Activated T-cell treated with anti-CD3 and anti-CD28 coated beads for 24 hours (primary cell): ENCODE data around the gene IFI30.
"Not testable (repeated sequence)": the region's sequence is repeated elsewhere in the genome, so short reads cannot be mapped to it uniquely, and the experiment has no call there.

Source experiments
- DNase-seq: peaks from one replicate; pipeline ENCODE4 v3.0.0-alpha.2; 2020; ENCODE audit warnings: low read depth

The IFI30 gene

GRCh38 chr19:18152817-18153555 is 20.6 kb upstream of the IFI30 start, which contains the start of gene PIK3R2:
Gene PIK3R2 (plus strand): TSS chr19:18153163. CDS start chr19:18155880, 2,717 bp downstream.
- peak; percentile 100 for DNase-seq

DNA sequence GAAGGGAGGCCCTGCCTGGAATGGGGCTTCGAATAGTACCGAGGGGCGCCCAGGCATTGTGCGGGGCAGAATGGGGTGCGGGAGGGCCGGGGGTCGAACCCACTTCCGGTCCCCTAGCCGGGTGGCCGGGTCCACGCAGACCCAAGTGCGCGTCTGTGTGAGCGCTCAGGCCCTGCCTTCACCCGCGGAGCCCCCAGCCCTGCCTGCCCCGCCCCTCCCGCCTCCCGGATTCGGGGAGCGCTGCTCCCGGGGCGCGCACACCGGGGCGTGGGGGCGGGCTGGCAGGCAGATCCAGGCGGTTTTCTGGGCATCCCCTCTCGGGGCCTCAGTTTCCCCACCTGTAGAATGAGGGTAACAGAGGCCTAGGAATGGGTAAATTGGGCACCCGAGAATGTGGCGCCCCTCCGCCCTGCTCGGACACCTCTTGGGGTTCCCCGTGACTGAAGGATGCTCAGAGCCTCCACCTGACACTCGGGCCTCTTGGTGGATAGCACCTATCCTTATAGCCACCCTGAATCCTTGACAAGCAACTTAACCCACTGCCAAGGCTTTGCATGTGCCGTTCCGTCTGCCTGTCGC is 20.0 kb upstream of the IFI30 start:
- no peak for DNase-seq

DNA sequence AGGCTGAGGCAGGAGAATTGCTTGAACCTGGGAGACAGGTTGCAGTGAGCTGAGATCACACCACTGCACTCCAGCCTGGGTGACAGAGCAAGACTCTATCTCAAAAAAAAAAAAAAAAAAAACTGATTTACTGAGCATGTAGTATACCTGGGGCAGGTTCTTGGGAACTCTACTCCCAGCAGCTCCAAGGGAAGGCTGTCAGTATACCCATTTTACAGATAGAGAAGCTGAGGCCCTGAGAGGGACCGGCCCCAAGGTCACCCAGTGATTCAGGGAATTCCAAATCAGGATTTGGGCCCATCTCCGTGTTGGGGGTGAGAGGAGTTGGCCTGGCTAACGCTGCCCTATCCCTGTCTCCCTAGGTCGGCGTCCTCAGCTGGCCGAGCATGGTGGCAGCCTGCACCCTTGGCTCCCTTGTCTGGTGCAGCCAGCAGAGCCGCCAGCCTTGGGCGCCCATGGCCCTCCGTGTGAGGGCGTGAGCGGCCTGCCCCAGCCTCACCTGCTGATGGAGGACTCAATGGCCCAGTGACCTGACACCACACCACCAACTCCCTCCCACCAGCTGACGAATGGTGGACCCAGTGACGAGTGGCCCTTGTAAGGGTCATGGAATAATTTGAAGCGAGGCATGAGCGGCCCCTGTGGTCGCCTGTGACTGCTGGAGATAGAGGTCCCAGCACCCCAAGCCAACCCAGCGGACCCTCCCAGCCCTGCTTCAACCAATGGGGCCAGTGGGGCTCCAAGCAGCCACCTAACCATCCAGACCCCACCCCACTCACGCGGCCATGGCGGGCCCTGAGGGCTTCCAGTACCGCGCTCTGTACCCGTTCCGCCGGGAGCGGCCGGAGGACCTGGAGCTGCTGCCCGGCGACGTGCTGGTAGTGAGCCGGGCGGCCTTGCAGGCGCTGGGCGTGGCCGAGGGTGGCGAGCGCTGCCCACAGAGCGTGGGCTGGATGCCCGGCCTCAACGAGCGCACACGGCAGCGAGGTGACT is 18.2 kb upstream of the IFI30 start:
- DNase-seq: no peak

GRCh38 chr19:18156268-18156667 is 17.3 kb upstream of the IFI30 start:
- no peak for DNase-seq

DNA sequence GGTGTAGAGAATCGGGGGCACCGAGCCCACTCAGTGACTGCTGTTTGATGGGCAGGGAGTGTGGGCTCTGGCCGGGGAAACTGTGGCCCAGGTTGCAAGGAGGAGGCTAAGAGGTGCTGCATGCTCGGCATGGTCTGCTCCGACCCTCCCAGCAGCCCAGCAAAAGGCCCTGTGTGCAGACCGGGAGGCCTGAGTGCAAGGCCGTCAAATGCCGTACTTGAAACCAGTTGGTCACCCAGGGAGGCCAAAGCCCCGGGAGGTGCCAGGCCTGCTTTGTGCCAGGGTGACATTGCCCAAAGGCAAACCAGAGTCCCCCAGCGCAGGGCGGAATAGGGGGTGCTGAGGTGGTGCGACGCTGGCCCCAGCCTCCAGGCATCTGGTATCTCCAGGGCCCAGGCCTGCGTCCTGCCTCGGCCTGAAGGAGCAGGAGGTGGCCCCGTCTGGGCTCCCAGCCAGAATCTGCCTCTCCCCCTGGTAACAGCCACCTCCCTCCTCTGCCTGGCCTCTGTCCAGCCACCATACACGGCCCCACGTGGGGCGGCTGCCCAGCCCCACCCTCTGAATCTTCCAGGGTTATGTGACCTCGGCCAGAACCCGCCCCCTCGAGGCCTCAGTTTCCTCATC is 16.7 kb upstream of the IFI30 start:
- no peak for DNase-seq

DNA sequence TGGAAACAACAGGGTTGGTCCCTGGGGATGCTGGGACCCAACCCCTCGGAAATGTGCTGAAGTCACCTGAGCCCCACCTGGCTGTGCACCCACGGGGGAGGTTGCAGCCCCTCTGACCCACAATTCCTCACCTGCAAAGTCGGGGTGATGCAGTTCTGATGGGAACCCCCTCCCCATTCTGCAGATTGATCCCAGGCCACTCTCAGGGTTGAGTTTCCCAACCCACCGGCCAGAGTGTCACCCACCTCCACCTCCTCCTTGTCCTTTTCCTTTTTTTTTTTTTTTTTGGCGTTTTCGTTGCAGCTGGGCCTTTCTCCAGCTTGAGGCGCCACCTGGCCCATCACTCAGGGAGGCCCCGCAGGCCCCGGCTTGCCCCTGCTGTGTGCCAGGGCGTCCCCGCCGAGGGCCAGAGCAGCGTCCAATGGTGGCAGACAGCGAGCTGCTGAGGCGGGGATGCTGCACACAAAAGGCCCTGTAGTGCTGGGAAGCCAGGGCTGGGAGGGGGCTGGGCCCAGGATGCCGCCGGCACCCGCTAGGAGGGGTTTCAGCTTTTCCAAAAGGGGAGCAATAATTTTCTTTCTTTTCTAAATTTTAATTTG is 16.0 kb upstream of the IFI30 start:
- DNase-seq: no peak

GRCh38 chr19:18158467-18158866 is 15.1 kb upstream of the IFI30 start:
- no peak for DNase-seq

DNA sequence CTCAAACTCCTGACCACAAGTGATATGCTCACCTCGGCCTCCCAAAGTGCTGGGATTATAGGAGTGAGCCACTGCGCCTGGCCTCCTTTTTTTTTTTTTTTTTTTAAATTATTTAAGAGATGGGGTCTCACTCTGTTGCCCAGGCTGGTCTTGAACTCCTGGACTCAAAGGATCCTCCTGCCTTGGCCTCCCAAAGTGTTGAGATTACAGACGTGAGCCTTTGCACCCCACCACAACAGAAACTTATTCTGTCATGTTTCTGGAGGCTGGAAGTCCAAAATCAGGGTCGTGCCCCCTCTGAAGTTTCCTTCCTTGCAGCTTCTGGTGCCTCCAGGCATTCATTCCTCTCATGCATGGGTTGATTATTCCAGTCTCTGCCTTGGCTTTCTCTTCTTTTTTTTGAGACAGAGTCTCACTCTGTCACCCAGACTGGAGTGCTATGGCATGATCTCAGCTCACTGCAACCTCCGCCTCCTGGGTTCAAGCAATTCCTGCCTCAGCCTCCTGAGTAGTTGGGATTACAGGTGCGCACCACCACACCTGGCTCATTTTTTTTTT is 14.5 kb upstream of the IFI30 start:
- not testable (repeated sequence) for DNase-seq

DNA sequence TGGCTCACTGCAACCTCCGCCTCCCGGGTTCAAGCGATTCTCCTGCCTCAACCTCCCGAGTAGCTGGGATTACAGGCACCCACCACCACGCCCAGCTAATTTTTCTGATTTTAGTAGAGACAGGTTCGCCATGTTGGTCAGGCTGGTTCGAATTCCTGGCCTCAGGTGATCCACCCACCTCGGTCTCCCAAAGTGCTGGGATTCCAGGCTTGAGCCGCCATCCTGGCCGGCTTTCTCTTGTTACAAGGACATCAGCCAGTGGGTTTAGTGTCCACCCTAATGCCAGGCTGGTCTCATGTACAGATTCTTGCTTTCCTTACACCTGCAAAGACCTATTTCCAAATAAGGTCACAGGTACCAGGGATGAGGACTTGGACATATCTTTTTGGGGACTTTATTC is 13.8 kb upstream of the IFI30 start:
- DNase-seq: no peak

DNA sequence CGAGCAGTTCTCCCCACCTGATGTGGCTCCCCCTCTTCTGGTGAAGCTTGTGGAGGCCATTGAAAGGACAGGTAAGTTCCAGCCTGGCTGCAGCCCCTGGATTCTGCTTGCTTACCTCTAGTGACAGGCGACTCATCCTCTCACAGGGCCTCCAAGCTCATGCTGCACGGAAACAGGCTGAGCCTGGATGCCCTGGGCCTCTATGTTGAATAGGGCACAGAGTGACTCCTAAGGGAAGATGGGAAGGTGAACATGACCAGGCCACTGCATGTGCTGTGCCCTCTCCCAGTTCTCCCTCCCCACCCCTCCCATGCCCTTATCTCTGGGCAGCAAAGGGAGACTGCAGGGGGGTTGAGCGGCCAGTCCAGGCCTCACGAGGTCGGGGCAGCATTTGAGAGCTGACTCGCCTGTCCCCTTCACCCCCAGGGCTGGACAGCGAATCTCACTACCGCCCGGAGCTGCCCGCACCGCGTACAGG is 13.1 kb upstream of the IFI30 start:
- no peak for DNase-seq

DNA sequence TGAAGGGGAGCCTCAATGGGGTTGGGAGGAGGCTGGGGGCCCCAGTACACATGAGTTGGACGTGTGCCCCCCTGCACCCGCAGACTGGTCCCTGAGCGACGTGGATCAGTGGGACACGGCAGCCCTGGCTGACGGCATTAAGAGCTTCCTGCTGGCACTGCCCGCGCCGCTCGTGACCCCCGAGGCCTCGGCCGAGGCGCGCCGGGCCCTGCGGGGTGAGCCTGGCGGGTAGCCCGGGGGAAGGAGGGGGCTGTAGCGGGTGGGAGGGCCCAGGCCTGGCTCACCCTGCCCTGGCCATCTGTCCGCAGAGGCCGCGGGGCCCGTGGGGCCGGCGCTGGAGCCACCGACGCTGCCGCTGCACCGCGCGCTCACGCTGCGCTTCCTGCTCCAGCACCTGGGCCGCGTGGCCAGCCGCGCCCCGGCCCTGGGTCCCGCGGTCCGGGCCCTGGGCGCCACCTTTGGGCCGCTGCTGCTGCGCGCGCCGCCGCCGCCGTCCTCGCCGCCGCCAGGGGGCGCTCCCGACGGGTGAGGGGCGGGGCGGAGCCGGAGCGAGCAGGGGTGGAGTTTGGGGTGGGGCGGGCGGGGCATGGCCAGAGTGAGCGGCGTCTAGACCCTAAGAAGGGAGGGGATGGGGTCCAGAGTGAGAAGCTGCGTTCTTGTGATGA is 12.5 kb upstream of the IFI30 start:
- DNase-seq: peak; percentile 76

- no peak for DNase-seq
Observed at GRCh38 chr19:18161636-18162002, 12.0 kb upstream of the IFI30 start.

DNA sequence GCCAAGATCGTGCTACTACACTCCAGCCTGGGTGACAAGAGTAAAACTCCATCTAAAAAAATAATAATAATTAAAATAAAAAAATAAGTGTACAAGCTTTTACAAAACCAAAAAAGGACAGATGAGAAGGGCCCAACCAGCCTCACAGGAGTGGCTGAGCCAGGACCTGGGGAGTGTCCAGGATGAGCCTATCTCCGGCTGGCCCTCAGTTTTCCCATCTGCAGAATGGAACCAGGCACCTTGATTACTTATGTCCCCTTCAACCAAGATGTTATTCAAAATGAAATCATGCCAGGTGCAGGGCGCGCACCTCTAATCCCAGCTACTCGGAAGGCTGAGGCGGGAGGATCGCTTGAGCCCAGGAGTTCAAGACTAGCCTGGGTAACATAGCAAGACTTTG is 9.5 kb upstream of the IFI30 start:
- DNase-seq: no peak

DNA sequence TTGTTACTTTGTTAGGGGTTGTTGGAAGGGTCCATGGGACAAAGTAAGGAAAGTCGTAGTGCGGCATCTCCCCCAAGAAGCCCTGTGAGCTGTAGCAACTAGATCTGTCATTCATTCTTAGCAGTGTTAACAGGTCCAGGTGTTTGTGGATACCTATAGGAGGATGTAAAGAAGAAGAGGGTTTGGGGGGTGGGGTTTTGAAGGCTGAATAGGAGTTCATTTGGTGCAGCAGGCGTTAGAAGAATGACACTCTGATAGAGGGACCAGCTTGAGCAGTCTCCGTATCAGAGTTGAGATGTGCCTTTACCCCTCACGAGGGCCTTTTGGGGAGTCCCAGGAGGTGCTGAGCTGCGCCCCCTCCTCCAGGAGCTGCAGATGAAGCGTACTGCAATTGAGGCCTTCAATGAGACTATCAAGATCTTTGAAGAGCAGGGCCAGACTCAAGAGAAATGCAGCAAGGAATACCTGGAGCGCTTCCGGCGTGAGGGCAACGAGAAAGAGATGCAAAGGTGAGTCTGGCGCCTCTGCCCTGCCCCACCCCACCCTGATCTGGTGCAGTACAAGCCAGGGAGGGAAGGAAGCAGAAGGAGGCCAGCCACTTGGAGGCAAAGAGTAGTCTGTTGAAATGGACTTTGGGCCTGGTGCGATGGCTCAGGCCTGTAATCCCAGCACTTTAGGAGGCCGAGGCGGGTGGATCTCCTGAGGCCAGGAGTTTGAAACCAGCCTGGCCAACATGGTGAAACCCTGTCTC is 7.6 kb upstream of the IFI30 start:
- DNase-seq: no peak

- DNase-seq: no peak
Observed at GRCh38 chr19:18167011-18167410, 6.6 kb upstream of the IFI30 start.

DNA sequence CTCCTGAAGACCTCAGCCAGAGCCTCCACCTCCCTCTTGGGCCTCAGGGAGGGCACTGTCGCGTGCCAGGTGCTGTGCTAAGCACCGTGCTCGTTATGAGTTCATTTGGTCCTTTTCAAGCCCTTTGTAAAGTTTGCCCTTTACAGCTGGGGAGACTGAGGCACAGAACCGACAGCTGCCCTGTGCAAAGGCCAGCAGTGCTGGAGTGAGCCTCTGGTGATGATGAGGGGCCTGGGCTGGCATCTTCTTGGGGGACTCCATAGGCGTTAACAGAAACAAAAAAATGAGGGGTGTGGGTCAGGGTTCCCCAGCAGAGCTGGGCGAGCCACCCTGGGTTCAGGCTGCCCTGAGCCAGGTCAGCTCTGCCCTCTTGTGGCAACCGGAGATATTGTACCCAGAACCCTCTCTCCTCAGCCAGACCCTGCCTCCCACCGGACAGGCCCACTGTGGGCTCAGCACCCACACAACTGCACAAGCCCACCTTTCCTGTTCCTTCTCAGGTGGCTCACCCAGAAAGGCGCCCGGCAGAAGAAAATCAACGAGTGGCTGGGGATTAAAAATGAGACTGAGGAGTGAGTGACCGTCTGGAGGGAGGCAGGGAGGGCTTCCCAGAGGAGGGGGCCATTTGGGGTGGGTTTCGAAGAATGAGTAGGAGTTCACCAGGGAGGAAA is 5.5 kb upstream of the IFI30 start:
- no peak for DNase-seq

DNA sequence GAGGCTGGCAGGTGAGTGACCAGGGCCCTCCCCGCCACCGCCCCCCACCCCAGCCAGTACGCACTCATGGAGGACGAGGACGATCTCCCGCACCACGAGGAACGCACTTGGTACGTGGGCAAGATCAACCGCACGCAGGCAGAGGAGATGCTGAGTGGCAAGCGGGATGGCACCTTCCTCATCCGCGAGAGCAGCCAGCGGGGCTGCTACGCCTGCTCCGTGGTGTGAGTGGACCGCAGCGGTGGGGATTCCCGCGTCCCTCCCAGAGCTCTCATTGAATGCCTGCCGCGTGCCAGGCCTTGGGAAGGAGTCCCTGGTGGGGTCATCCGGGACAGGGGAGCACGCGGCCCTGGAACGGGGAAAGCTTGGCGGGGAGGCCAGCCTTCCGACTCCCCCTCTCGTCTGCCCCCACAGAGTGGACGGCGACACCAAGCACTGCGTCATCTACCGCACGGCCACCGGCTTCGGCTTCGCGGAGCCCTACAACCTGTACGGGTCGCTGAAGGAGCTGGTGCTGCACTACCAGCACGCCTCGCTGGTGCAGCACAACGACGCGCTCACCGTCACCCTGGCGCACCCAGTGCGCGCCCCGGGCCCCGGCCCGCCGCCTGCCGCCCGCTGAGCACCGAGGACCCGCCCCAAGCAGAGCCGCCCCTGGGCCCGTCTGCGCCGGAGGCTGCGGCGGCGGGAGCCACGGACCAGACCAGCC is 4.8 kb upstream of the IFI30 start:
- no peak for DNase-seq

- no peak for DNase-seq
Observed at GRCh38 chr19:18170714-18171255, 2.8 kb upstream of the IFI30 start.
